ENCODE measurements around the gene ATP1A3.

DNA sequence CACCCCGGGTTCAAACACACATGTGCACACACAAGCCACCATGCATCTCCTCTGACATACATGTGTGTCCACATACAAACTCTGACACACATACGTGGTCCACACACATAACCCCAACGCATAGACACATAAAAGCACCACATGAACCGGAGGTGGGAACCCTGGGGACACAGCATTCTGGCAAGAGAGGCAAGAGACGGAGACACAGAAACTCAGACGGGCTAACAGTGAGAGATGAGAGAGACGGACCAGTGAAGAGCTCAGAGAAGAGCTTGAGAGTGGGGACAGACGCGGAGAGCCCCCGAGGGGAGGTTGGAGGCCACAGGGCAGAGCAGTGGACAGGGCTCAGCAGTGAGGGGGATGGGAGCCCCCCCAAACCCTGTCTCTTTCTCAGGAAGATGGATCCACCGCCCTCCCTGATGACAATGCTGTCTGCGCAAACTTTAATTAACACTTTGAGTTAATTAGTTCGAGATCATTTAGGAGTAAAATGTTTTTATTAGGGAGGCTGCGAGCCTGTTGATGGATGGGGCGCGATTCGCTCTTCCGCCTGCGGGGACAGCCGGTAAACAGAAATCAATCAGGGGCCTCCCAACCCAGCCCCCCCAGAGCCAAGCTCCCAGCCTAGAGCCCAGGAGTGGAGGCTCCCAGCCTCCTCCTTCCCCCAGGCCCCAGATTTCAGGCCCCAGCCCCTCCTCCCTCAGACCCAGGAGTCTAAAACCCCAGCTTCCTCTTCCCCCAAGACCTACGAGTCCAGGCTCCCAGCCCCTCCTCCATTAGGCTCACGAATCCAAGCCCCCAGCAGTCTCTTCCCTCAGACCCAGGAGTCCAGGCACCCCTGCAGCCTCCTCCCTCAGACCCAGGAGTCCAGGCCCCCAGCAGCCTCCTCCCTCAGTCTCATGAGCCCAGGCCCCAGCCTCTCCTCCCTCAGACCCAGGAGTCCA, 56.2 kb downstream of the ATP1A3 start:
- no peak for TF ChIP-seq POLR2AphosphoS5 (IDR thresholded peaks at IDR 0.05; ENCODE audit: low read depth, low read length)
- TF ChIP-seq TAF1 (IDR thresholded peaks at IDR 0.05; ENCODE audit: borderline replicate concordance, insufficient read depth, low read length): no peak
- TF ChIP-seq, protein P1, sequence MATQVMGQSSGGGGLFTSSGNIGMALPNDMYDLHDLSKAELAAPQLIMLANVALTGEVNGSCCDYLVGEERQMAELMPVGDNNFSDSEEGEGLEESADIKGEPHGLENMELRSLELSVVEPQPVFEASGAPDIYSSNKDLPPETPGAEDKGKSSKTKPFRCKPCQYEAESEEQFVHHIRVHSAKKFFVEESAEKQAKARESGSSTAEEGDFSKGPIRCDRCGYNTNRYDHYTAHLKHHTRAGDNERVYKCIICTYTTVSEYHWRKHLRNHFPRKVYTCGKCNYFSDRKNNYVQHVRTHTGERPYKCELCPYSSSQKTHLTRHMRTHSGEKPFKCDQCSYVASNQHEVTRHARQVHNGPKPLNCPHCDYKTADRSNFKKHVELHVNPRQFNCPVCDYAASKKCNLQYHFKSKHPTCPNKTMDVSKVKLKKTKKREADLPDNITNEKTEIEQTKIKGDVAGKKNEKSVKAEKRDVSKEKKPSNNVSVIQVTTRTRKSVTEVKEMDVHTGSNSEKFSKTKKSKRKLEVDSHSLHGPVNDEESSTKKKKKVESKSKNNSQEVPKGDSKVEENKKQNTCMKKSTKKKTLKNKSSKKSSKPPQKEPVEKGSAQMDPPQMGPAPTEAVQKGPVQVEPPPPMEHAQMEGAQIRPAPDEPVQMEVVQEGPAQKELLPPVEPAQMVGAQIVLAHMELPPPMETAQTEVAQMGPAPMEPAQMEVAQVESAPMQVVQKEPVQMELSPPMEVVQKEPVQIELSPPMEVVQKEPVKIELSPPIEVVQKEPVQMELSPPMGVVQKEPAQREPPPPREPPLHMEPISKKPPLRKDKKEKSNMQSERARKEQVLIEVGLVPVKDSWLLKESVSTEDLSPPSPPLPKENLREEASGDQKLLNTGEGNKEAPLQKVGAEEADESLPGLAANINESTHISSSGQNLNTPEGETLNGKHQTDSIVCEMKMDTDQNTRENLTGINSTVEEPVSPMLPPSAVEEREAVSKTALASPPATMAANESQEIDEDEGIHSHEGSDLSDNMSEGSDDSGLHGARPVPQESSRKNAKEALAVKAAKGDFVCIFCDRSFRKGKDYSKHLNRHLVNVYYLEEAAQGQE (IDR thresholded peaks at IDR 0.05; ENCODE audit: insufficient read depth in 1 of 2, low read depth in 2 of 2, low read length in 2 of 2): no peak
- no peak for TF ChIP-seq FOXP2 (optimal IDR thresholded peaks at IDR 0.05; ENCODE audit: borderline replicate concordance, extremely low read depth, extremely low read length, insufficient read depth)
